ENCODE data around the gene UBN2.
A peak's percentile ranks its signal among the peaks of the same experiment; 100 is the strongest.
"Not testable (repeated sequence)": the region's sequence is repeated elsewhere in the genome, so short reads cannot be mapped to it uniquely, and the experiment has no call there.

The UBN2 gene

DNA sequence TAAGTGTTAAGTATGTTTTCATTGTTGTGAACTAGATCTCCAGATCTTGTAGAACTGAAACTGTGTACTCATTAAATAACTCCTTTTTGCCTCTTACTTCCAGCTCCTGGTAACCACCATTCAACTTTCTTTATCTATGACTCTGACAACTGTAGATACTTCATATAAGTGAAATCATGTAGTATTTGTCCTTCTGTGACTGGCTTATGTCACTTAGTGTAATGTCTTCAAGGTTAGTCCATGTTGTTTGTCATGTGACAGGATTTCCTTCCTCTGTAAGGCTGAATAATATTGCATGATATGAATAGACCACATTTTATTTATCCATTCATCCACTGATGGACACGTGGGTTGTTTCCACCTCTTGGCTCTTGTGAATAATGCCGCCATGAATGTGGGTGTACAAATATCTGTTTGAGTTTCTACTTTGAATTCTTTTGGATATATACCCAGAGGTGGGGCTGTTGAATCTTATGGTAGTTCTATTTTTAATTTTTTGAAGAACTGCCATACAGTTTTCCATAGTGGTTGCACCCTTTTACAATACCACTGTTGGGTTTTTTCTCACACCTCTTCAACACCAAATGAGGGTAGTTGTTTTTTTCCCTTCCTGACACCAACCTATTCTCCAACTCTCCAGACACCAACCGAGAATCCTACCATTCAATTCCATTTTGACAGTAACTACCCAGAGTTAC is 99.4 kb downstream of the UBN2 start:
- in situ Hi-C loops (cut with HindIII; ENCODE audit: low pct_ligation_motif_present, low sequenced_read_pairs) = no loop called here
- TF ChIP-seq, protein P1, sequence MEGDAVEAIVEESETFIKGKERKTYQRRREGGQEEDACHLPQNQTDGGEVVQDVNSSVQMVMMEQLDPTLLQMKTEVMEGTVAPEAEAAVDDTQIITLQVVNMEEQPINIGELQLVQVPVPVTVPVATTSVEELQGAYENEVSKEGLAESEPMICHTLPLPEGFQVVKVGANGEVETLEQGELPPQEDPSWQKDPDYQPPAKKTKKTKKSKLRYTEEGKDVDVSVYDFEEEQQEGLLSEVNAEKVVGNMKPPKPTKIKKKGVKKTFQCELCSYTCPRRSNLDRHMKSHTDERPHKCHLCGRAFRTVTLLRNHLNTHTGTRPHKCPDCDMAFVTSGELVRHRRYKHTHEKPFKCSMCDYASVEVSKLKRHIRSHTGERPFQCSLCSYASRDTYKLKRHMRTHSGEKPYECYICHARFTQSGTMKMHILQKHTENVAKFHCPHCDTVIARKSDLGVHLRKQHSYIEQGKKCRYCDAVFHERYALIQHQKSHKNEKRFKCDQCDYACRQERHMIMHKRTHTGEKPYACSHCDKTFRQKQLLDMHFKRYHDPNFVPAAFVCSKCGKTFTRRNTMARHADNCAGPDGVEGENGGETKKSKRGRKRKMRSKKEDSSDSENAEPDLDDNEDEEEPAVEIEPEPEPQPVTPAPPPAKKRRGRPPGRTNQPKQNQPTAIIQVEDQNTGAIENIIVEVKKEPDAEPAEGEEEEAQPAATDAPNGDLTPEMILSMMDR (IDR thresholded peaks at IDR 0.05; ENCODE audit: low read depth, low read length, missing control alignments) = no peak
- Histone ChIP-seq H3K27ac (no peak overlapping the region), H3K4me3 (ENCODE audit: low read depth, low read length) (no peak overlapping the region), H3K27me3 (replicated peaks) (no peaks in the 10 kb centered on the region), H3K36me3 (replicated peaks) (no peaks in the 10 kb centered on the region)
- DNase-seq = no peak

DNA sequence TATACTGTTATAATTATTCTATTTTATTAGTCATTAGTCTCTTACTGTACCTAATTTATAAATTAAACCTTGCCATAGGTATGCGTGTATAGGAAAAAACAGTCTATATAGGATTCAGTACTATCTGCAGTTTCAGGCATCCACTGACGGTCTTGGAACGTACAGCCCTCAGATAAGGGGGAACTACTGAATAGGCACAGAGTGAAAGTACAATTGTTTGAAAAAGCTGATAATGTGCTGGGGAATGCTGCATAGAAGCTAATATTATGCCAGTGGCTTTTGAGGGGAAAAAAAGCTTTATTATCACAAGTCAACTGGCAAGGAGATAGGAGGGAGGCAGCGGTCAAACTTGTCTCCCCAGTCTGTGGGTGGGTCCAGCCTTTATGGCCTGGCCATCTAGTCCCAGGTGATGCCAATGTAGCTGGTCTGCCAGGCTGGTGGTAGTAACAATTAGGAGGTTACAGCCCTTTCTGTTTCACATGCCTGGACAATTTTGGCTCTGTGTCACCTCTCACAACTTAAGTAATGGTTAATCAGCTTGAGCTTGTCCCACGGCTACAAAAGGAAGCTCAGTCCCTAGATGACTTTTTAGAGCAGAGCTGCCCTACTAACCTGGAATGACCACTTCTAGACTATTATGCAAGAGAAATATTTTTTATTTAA is 101.8 kb downstream of the UBN2 start:
- TF ChIP-seq, protein P1 (IDR thresholded peaks at IDR 0.05; ENCODE audit: low read depth, low read length, missing control alignments) = no peak
- Histone ChIP-seq H3K36me3 (replicated peaks) (no peaks in the 10 kb centered on the region), H3K27me3 (replicated peaks) (no peaks in the 10 kb centered on the region), H3K4me3 (ENCODE audit: low read depth, low read length) (no peak overlapping the region), H3K27ac (no peak overlapping the region)
- in situ Hi-C loops (cut with HindIII; ENCODE audit: low pct_ligation_motif_present, low sequenced_read_pairs) = no loop called here
- DNase-seq = no peak

DNA sequence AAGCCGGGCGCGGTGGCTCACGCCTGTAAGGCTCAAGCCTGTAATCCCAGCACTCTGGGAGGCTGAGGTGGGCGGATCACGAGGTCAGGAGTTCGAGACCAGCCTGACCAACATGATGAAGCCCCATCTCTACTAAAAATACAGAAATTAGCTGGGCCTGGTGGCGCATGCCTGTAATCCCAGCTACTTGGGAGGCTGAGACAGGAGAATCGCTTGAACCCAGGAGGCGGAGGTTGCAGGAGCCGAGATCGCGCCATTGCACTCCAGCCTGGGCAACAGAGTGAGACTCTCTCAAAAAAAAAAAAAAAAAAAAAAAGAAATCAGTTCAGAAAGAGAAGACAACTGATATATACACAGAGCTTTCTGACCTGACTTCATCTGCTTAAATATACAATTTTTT is 102.4 kb downstream of the UBN2 start:
- in situ Hi-C loops (cut with HindIII; ENCODE audit: low pct_ligation_motif_present, low sequenced_read_pairs); H3K27ac ChIP-seq; H3K36me3 ChIP-seq (replicated peaks); H3K27me3 ChIP-seq (replicated peaks); H3K4me3 ChIP-seq (ENCODE audit: low read depth, low read length); DNase-seq: not testable (repeated sequence)

DNA sequence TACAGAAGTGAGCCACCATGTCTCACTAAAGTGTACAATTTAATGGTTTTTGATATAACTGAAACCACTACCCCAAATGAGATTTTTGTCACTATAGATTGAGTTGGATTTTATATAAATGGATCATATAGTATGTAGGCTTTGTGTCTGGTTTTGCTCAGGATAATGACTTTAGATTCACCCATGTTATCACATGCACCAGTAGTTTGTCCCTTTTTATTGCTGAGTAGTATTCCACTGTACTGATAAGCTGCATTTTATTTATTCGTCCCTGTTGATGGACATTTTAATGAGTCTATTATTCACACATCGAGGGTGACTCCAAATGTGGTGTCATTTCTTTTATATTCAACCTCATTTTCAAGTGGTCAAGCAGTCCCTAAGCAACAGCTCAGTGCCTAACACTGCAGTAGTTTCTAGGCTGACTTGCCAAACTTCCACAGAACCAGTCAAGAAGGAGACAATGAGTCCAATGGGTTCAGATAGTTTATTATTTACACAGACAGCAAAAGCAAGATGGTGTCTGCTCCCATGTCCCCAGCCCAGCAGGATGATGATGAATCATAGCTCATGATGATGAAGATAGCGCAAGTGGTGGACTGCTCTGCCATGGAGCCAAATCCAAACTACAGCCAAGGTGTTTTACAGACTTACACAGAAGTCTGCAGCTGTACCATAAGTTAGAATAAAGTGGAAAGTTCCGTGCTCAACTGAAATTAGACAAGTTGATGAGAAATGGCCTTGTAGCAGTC is 103.5 kb downstream of the UBN2 start:
- in situ Hi-C loops (cut with HindIII; ENCODE audit: low pct_ligation_motif_present, low sequenced_read_pairs) = no loop called here
- Histone ChIP-seq H3K27ac (no peak overlapping the region), H3K4me3 (ENCODE audit: low read depth, low read length) (no peak overlapping the region), H3K27me3 (replicated peaks) (no peaks in the 10 kb centered on the region), H3K36me3 (replicated peaks) (no peaks in the 10 kb centered on the region)
- no peak for DNase-seq
- TF ChIP-seq, protein P1 (IDR thresholded peaks at IDR 0.05; ENCODE audit: low read depth, low read length, missing control alignments) = no peak

DNA sequence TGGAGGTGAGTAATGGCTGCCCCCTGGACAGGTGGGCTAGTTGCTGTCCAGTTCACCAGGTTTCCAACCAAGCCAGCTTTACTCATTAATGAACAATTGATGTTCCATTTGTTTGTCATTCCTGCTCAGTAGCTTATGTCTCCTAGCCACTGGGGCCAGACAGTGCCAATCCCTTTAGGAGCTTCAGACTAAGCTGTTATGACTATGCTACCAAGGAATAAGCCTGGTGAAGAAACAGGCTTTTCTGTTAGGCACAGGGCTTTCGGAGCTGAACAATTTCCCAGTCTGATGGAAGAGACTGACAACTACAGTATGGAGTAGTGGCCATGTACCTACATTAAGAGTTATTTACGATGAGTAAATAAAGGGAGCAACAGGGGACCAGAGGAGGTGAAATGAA is 108.0 kb downstream of the UBN2 start:
- no peak overlapping the region for H3K4me3 ChIP-seq (ENCODE audit: low read depth, low read length)
- in situ Hi-C loops (cut with HindIII; ENCODE audit: low pct_ligation_motif_present, low sequenced_read_pairs) = no loop called here
- H3K27ac ChIP-seq = no peak overlapping the region
- DNase-seq = no peak
- no peaks in the 10 kb centered on the region for H3K27me3 ChIP-seq (replicated peaks)
- TF ChIP-seq, protein P1 (IDR thresholded peaks at IDR 0.05; ENCODE audit: low read depth, low read length, missing control alignments) = no peak
- H3K36me3 ChIP-seq (replicated peaks) = no peaks in the 10 kb centered on the region

DNA sequence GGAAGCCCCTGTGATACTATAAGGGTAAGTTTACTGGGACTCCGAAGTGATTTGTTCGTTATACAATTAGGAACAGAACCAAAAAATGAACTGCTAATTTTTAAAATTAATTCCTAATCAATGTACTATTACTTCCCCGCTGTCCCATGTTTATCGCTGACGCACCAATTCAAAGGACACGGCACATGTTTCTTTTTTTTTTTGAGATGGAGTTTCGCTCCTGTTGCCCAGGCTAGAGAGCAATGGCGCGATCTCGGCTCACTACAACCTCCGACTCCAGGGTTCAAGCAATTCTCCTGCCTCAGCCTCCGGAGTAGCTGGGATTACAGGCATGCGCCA is 108.6 kb downstream of the UBN2 start:
- DNase-seq = no peak
- H3K36me3 ChIP-seq (replicated peaks) = no peaks in the 10 kb centered on the region
- in situ Hi-C loops (cut with HindIII; ENCODE audit: low pct_ligation_motif_present, low sequenced_read_pairs) = no loop called here
- TF ChIP-seq, protein P1 (IDR thresholded peaks at IDR 0.05; ENCODE audit: low read depth, low read length, missing control alignments) = no peak
- H3K4me3 ChIP-seq (ENCODE audit: low read depth, low read length) = peak overlapping the region; percentile 94
- H3K27me3 ChIP-seq (replicated peaks) = no peaks in the 10 kb centered on the region
- peak overlapping the region; percentile 95 for H3K27ac ChIP-seq

All from brain microvascular endothelial cell (primary cell).